Measurements from ENCODE around the gene CNTNAP2. TPM values are rescaled to one million over a fixed set of nuclear protein-coding genes. Genes with fewer than 3 reads are reported as not detected.
"Not testable (repeated sequence)": the region's sequence is repeated elsewhere in the genome, so short reads cannot be mapped to it uniquely, and the experiment has no call there.

The CNTNAP2 gene
- total RNA-seq, 1 donor from 2014 or later: 9.2 TPM

DNA sequence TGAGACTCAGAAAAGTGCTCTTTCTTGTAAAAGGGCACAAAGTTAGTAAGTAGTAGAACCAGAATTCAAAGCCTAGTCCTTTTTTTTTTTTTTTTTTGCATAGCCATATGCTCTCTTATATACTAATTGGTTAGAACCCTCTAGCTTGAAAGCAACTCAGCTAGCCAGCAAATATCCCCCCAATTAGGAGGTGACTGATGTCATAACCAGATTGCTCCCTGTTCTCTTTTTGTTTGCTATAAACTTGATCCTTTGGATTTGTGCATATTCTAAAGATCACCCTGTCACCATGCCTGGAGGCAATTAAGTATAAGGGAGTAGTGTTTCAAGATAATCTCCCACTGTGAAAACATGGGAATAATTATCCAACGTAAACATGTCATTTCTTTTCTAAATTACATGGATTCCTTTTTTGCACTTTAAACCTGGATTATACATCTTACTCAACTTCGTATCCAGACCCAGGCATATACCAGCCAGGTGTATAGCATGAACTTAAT lies 963.4 kb downstream of the CNTNAP2 start:
- H3K4me3 ChIP-seq (ENCODE audit: low read depth, low read length): no peak overlapping the region
- no peak for DNase-seq (ENCODE audit: low read depth)
- TF ChIP-seq, protein P1, sequence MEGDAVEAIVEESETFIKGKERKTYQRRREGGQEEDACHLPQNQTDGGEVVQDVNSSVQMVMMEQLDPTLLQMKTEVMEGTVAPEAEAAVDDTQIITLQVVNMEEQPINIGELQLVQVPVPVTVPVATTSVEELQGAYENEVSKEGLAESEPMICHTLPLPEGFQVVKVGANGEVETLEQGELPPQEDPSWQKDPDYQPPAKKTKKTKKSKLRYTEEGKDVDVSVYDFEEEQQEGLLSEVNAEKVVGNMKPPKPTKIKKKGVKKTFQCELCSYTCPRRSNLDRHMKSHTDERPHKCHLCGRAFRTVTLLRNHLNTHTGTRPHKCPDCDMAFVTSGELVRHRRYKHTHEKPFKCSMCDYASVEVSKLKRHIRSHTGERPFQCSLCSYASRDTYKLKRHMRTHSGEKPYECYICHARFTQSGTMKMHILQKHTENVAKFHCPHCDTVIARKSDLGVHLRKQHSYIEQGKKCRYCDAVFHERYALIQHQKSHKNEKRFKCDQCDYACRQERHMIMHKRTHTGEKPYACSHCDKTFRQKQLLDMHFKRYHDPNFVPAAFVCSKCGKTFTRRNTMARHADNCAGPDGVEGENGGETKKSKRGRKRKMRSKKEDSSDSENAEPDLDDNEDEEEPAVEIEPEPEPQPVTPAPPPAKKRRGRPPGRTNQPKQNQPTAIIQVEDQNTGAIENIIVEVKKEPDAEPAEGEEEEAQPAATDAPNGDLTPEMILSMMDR (conservative IDR thresholded peaks at IDR 0.05; ENCODE audit: low read depth, low read length): no peak

DNA sequence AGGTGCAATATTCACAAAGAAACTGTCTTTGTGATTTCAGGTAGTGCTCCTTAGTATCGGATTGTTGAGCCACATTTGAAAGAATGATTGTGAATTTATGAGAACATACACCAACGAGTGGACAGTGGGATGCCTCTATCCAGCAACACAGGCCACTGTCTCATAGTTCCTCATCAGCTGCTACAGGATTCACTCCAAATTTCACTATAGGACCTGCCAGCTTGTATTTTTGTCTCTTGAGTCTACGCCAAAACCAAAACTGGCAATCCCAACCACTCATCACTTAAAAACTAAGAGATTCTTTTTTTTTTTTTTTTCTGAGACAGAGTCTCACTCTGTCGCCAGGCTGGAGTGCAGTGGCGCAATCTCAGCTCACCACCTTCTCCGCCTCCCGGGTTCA lies 964.5 kb downstream of the CNTNAP2 start:
- TF ChIP-seq, protein P1 (conservative IDR thresholded peaks at IDR 0.05; ENCODE audit: low read depth, low read length): no peak
- no peak for DNase-seq (ENCODE audit: low read depth)
- no peak overlapping the region for H3K4me3 ChIP-seq (ENCODE audit: low read depth, low read length)

DNA sequence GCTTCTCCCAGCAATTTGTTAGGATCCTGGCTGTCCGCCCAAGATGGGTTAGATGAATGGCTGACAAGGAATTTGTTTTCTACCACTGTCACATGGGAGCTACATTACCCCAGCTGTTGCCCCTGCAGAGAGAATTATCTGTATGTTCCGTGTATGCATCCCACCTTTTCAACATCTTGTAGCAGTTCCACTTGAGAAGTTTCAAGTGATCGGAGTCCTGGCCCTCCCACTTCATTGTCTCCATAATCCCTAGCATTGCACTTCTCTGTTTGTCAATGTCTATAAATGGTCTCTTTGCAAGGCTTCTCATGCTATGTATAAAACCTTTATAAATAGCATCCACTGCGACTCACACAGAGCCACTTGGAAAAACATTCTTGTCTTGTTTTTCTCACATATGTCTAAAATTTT lies 972.5 kb downstream of the CNTNAP2 start:
- TF ChIP-seq, protein P1 (conservative IDR thresholded peaks at IDR 0.05; ENCODE audit: low read depth, low read length): no peak
- DNase-seq (ENCODE audit: low read depth): no peak
- no peak overlapping the region for H3K4me3 ChIP-seq (ENCODE audit: low read depth, low read length)

DNA sequence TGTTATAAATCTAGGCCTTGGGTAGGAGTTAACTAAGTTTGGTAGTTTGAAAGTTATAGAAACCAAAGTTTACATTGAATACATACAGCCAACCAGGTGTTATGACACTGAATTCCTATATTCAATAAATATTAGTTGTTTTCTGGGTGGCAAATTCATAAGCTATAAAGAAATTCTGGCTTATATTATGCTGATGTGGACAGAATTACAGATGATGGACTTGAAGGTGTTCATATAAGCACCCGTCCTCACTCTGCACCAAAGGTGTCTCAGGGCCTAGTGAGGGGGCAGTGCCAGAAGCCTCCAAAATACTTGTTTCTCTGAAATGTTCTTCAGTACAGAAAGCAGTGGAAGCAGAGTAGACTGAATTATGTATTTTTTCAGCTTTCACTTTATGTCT lies 973.0 kb downstream of the CNTNAP2 start:
- no peak for DNase-seq (ENCODE audit: low read depth)
- TF ChIP-seq, protein P1 (conservative IDR thresholded peaks at IDR 0.05; ENCODE audit: low read depth, low read length): no peak

DNA sequence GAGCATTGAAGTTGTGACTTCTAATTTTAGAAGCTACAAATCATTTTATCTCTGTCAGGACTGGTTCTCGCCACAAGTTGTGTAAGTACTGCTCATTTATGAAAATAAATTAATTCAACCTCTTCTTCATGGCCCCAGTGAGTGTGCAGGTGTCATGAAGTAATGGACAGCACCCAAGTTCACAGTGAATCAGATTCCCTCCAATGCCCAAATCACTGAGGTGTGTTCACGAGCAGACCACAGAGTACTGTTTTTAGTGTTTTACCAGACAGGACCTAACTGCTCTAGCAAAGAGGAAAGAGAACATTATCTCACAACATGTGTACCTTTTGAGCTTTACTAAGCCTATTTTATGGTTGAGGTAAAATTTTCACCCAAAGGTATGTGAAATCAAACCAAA lies 980.0 kb downstream of the CNTNAP2 start:
- H3K4me3 ChIP-seq (ENCODE audit: low read depth, low read length): no peak overlapping the region
- no peak for DNase-seq (ENCODE audit: low read depth)
- TF ChIP-seq, protein P1 (conservative IDR thresholded peaks at IDR 0.05; ENCODE audit: low read depth, low read length): no peak

More for the DNA sequence above, 973.0 kb downstream of the CNTNAP2 start:
- H3K4me3 ChIP-seq (ENCODE audit: low read depth, low read length): no peak overlapping the region

DNA sequence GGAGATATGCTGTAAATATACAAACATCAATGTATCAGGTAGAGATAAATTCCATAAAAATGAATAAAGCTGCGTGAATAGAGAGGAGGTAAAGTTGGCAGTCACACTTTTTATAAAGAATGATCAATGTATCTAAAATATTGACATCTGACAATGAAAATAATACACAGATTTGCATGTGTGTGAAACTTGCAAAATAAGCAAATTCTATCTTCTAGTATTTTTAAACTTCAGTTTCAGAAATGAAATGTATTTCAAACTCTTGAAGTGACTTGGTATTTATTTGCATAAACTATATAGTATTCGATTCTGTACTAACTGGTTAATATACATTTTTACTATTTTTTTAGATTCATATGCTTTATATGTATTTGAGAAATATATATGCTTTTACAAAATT lies 986.6 kb downstream of the CNTNAP2 start:
- no peak overlapping the region for H3K4me3 ChIP-seq (ENCODE audit: low read depth, low read length)
- DNase-seq (ENCODE audit: low read depth): no peak
- TF ChIP-seq, protein P1 (conservative IDR thresholded peaks at IDR 0.05; ENCODE audit: low read depth, low read length): no peak

DNA sequence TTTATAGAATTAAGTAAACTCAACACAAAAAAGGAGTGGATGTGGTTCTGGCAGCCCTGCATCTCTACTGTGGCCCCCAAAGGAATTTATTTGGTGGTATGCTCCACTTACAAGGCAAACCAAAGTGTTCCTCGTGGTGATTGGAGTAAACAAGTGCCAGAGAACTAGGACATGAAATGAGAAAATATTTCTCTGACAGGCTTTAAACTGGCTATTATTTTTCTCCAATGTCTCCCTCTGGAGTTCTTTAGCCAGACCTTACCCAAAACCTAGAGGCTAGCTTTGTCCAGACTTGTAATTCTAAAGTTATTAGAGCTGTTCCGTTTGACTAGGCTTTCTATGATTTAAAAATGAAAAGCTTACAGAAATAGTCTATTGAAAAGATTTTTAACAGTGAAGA lies 990.1 kb downstream of the CNTNAP2 start:
- TF ChIP-seq, protein P1 (conservative IDR thresholded peaks at IDR 0.05; ENCODE audit: low read depth, low read length): no peak
- DNase-seq (ENCODE audit: low read depth): no peak
- H3K4me3 ChIP-seq (ENCODE audit: low read depth, low read length): no peak overlapping the region

DNA sequence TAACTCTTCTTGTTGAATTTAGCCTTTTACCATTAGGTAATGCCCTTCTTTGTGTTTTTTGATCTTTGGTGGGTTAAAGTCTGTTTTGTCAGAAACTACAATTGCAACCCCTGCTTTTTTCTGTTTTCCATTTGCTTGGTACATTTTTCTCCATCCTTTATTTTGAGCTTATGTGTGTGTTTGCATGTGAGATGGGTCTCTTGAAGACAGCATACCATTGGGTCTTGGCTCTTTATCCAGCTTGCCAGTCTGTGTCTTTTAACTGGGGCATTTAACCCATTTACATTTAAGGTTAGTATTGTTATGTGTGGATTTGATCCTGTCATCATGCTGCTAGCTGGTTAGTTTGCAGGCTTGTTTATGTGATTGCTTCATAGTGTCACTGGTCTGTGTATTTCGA lies 997.9 kb downstream of the CNTNAP2 start:
- H3K4me3 ChIP-seq (ENCODE audit: low read depth, low read length); DNase-seq (ENCODE audit: low read depth): not testable (repeated sequence)
